ENCODE measurements around the gene CAPN5.

The CAPN5 gene

DNA sequence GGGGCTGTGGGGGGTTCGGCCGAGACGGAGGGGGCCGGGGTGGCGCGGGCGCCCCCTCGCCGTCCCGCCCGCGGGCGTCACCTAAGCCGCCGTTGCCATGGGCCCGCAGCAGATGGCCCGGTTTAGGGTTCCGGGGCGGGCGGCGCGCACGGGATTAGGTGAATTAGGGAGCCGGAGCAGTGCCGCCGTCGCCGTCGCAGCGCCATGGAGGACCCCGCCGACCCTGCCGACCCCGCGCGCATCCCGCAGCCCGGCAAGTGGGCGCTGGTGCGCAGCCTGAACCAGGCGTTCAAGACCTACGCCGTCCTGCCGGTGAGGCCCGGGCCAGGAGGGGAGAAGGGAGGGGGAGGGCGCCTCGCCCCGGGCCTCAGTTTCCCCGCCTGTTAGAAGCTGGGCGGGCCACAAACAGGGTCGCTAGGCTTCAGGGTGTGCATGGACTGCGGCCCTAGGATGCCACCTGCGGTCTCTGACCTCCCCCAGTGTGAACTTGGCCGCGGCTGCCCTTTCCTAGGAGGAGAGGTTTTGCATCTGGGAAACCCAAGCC is 71.4 kb downstream of the CAPN5 start:
- H2AFZ ChIP-seq (ENCODE audit: low read depth), result no peak overlapping the region
- H3K9ac ChIP-seq, result no peak overlapping the region

DNA sequence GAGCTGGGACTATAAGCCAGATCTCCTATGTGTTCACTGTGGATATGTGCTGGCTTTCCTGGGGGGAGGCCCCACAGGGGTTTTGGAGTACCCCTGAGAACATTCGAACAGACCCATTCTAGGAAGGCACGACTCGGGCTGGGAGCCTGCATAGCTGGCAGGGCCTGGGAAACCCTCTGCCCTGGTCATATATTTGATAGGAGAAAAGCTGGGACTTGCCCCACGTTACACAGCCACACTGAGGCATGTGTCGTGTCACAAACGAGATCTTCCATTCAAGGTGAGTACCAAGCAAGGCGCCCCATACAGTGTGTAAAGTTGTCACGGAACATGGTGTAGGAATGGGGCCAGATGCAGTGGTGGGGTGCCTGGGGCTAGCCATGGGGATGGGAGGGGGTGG is 72.4 kb downstream of the CAPN5 start:
- no peak overlapping the region for H2AFZ ChIP-seq (ENCODE audit: low read depth)
- no peaks in the 10 kb centered on the region for H3K27me3 ChIP-seq (ENCODE audit: insufficient read depth, low read depth)
- H3K36me3 ChIP-seq (ENCODE audit: insufficient read depth), result no peaks in the 10 kb centered on the region
- H3K9ac ChIP-seq, result no peak overlapping the region
- no peak overlapping the region for H3K27ac ChIP-seq
- TF ChIP-seq, protein P1, sequence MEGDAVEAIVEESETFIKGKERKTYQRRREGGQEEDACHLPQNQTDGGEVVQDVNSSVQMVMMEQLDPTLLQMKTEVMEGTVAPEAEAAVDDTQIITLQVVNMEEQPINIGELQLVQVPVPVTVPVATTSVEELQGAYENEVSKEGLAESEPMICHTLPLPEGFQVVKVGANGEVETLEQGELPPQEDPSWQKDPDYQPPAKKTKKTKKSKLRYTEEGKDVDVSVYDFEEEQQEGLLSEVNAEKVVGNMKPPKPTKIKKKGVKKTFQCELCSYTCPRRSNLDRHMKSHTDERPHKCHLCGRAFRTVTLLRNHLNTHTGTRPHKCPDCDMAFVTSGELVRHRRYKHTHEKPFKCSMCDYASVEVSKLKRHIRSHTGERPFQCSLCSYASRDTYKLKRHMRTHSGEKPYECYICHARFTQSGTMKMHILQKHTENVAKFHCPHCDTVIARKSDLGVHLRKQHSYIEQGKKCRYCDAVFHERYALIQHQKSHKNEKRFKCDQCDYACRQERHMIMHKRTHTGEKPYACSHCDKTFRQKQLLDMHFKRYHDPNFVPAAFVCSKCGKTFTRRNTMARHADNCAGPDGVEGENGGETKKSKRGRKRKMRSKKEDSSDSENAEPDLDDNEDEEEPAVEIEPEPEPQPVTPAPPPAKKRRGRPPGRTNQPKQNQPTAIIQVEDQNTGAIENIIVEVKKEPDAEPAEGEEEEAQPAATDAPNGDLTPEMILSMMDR (conservative IDR thresholded peaks at IDR 0.05; ENCODE audit: low read depth, low read length), result no peak
- H3K4me2 ChIP-seq, result no peak overlapping the region
- H3K4me1 ChIP-seq (ENCODE audit: low read depth, poor library complexity, severe bottlenecking), result no peaks in the 10 kb centered on the region
- no peak overlapping the region for H3K4me3 ChIP-seq (IDR thresholded peaks at IDR 0.05; ENCODE audit: insufficient read depth, low read depth, low read length)
- no peaks in the 10 kb centered on the region for H4K20me1 ChIP-seq (ENCODE audit: insufficient read depth)
- no peaks in the 10 kb centered on the region for H3K79me2 ChIP-seq (ENCODE audit: insufficient read depth, low read depth)

More for the DNA sequence above, 71.4 kb downstream of the CAPN5 start:
- Histone ChIP-seq H4K20me1 (ENCODE audit: insufficient read depth) (no peaks in the 10 kb centered on the region), H3K27ac (no peak overlapping the region), H3K36me3 (ENCODE audit: insufficient read depth) (no peaks in the 10 kb centered on the region), H3K4me3 (IDR thresholded peaks at IDR 0.05; ENCODE audit: insufficient read depth, low read depth, low read length) (no peak overlapping the region), H3K4me1 (ENCODE audit: low read depth, poor library complexity, severe bottlenecking) (no peaks in the 10 kb centered on the region), H3K27me3 (ENCODE audit: insufficient read depth, low read depth) (no peaks in the 10 kb centered on the region), H3K4me2 (no peak overlapping the region), H3K79me2 (ENCODE audit: insufficient read depth, low read depth) (no peaks in the 10 kb centered on the region)
- TF ChIP-seq, protein P1 (conservative IDR thresholded peaks at IDR 0.05; ENCODE audit: low read depth, low read length), result no peak

DNA sequence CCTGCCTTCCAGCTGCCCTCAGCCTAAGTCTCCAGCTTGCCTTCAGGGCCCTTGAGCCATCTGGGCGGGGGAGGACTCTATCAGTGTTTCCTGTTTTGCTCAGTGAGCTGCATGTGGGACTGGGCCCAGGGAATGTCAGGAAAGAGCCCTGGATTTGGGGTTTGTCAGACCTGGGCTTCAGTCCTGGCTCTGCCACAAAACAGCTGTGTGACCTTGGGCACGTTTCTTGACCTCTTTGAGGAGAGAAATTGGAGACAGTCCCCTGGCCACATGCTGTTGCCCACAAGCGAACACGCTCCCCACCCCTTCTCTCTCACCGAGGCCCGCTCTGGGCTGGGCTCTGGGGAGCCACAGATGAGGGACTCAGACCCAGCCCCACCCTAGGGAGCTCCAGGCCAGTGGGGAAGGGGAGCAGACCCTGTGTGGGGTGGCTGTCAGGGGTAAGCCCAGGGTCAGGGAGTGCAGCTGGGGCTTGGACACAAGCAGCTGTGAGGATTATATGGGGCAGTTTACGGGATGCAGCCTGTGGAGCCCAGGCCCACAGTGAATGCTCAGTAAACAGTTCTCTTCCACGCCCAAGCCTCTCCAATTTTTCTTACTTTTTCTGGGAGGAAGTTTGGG is 73.6 kb downstream of the CAPN5 start:
- no peaks in the 10 kb centered on the region for H3K79me2 ChIP-seq (ENCODE audit: insufficient read depth, low read depth)
- H3K4me1 ChIP-seq (ENCODE audit: low read depth, poor library complexity, severe bottlenecking), result no peaks in the 10 kb centered on the region
- H3K27ac ChIP-seq, result no peak overlapping the region
- no peak overlapping the region for H3K4me2 ChIP-seq
- H2AFZ ChIP-seq (ENCODE audit: low read depth), result no peak overlapping the region
- H3K36me3 ChIP-seq (ENCODE audit: insufficient read depth), result no peaks in the 10 kb centered on the region
- H3K4me3 ChIP-seq (IDR thresholded peaks at IDR 0.05; ENCODE audit: insufficient read depth, low read depth, low read length), result no peak overlapping the region
- TF ChIP-seq, protein P1 (conservative IDR thresholded peaks at IDR 0.05; ENCODE audit: low read depth, low read length), result no peak
- H3K9ac ChIP-seq, result no peak overlapping the region
- H3K27me3 ChIP-seq (ENCODE audit: insufficient read depth, low read depth), result no peaks in the 10 kb centered on the region
- no peaks in the 10 kb centered on the region for H4K20me1 ChIP-seq (ENCODE audit: insufficient read depth)

DNA sequence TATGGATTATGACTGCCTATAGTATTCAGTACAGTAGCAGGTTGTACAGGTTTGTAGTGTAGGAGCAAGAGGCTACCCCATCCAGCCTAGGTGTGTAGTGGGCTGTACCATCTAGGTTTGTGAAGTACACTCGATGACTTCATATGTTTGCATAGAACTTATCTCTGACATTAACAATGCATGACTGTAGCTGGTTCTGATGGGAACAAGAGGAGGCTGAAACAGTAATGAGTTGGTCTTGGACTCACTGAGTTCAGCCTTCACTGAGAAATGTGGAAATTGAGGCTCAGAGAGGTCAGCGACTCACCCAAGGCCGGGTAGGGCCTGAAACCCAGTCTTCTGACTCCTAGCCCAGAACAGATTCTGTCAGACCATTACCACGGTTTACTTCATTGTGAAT is 74.3 kb downstream of the CAPN5 start:
- H3K27me3 ChIP-seq (ENCODE audit: insufficient read depth, low read depth), result no peaks in the 10 kb centered on the region
- TF ChIP-seq, protein P1 (conservative IDR thresholded peaks at IDR 0.05; ENCODE audit: low read depth, low read length), result no peak
- H3K36me3 ChIP-seq (ENCODE audit: insufficient read depth), result no peaks in the 10 kb centered on the region
- no peaks in the 10 kb centered on the region for H4K20me1 ChIP-seq (ENCODE audit: insufficient read depth)
- H3K27ac ChIP-seq, result no peak overlapping the region
- H3K4me1 ChIP-seq (ENCODE audit: low read depth, poor library complexity, severe bottlenecking), result no peaks in the 10 kb centered on the region
- H3K79me2 ChIP-seq (ENCODE audit: insufficient read depth, low read depth), result no peaks in the 10 kb centered on the region
- no peak overlapping the region for H2AFZ ChIP-seq (ENCODE audit: low read depth)
- no peak overlapping the region for H3K4me3 ChIP-seq (IDR thresholded peaks at IDR 0.05; ENCODE audit: insufficient read depth, low read depth, low read length)
- H3K4me2 ChIP-seq, result no peak overlapping the region
- no peak overlapping the region for H3K9ac ChIP-seq

Measured in KMS-11 (cell line).